CD4-positive, alpha-beta T cell (primary cell): ENCODE data around the gene IGFBP7. TPM values are rescaled to one million over a fixed set of nuclear protein-coding genes. Genes with fewer than 3 reads are reported as not detected.
A peak's percentile ranks its signal among the peaks of the same experiment; 100 is the strongest.
"Not testable (repeated sequence)": the region's sequence is repeated elsewhere in the genome, so short reads cannot be mapped to it uniquely, and the experiment has no call there.

Experiments used
- ATAC-seq: fragments of 200-7000 bp; cut with Tn5 transposase; one replicate; pipeline ENCODE4 v1.10.0; 2022; ENCODE audit warnings: mild to moderate bottlenecking; ENCODE audit not compliant: poor library complexity
- CTCF ChIA-PET: fragments of 350-600 bp; sonication (Branson Sonifier 250); formaldehyde crosslinking; loops from one replicate; lab custom pipeline; 2021; ENCODE audit warnings: antibody characterized with exemption, inconsistent platforms; lab: Charles Lee
- POLR2A ChIA-PET: fragments of 350-600 bp; sonication (Branson Sonifier 250); formaldehyde crosslinking; loops from one replicate; lab custom pipeline; 2021; ENCODE audit warnings: antibody characterized with exemption, inconsistent platforms; lab: Charles Lee
- DNase-seq, 14 experiments: peaks; one replicate each; pipeline ENCODE4 v3.0.0-alpha.2; 2013 to 2020; ENCODE audit warnings: mixed read lengths in 2 of 14
- H3K27ac ChIP-seq, 2 donors: one replicate each; pipeline versions ENCODE4 v1.5.1 to v1.7.0; 2013; ENCODE audit warnings: low read length in 2 of 2, low read depth in 1 of 2, mild to moderate bottlenecking in 1 of 2
- H3K27me3 ChIP-seq, 2 experiments: 1 replicate in 1 of 2; 2 replicates in 1 of 2; pipeline versions ENCODE4 v1.6.1 to v1.7.0; 2013; ENCODE audit warnings: low read length in 2 of 2, control low read depth in 1 of 2, mild to moderate bottlenecking in 1 of 2, moderate library complexity in 1 of 2; ENCODE audit not compliant: insufficient read depth in 2 of 2, control insufficient read depth in 1 of 2
- H3K36me3 ChIP-seq: one replicate; pipeline ENCODE4 v1.6.1; 2013; ENCODE audit warnings: low read length, control low read depth; ENCODE audit not compliant: insufficient read depth
- H3K4me1 ChIP-seq: one replicate; pipeline ENCODE4 v1.6.1; 2013; ENCODE audit warnings: low read length, control low read depth; ENCODE audit not compliant: insufficient read depth
- H3K4me3 ChIP-seq: one replicate; pipeline ENCODE4 v1.5.1; 2013; ENCODE audit warnings: mild to moderate bottlenecking, low read length, moderate library complexity
- H3K9me3 ChIP-seq, 2 experiments: 1 replicate in 1 of 2; 2 replicates in 1 of 2; pipeline versions ENCODE4 v1.6.1 to v1.7.0; 2013; ENCODE audit warnings: low read length in 2 of 2, mild to moderate bottlenecking in 2 of 2, control low read depth in 1 of 2, moderate library complexity in 1 of 2; ENCODE audit not compliant: control insufficient read depth in 1 of 2, insufficient read depth in 1 of 2
- H3K27ac Mint-ChIP-seq: one replicate; pipeline ENCODE4 v1.8.0; 2020; ENCODE audit warnings: mixed read lengths
- H3K27me3 Mint-ChIP-seq: one replicate; pipeline ENCODE4 v1.8.0; 2021; ENCODE audit warnings: mixed read lengths
- H3K36me3 Mint-ChIP-seq: one replicate; pipeline ENCODE4 v1.8.0; 2021; ENCODE audit warnings: low read depth, mixed read lengths
- H3K4me1 Mint-ChIP-seq: one replicate; pipeline ENCODE4 v1.8.0; 2021; ENCODE audit warnings: low read depth, mixed read lengths
- H3K4me3 Mint-ChIP-seq: one replicate; pipeline ENCODE4 v1.8.0; 2020; ENCODE audit warnings: mild to moderate bottlenecking, mixed read lengths
- H3K9me3 Mint-ChIP-seq: one replicate; pipeline ENCODE4 v1.8.0; 2020; ENCODE audit warnings: mixed read lengths
- intact Hi-C, 2 experiments: fragments of 100-400 bp; cut with DNase I in 1 of 2; cut with micrococcal nuclease in 1 of 2; formaldehyde crosslinking; loops; one replicate each; pipeline versions ENCODE4 v1.15.1 to v1.9.0; 2023 to 2025; cut with DNase I, micrococcal nuclease
- total RNA-seq, 174 experiments: library from RNA in 2 of 174; stranded (reverse) in 2 of 174; gene quantifications; one replicate each; pipeline ENCODE4 v1.2.3 and lab custom pipeline; 2021 to 2026
- TF ChIP-seq, protein P1 (sequence below): fragments of 200-600 bp; IDR thresholded peaks from one replicate; pipeline ENCODE4 v1.8.0; 2022; ENCODE audit warnings: antibody characterized with exemption, mild to moderate bottlenecking

The IGFBP7 gene
- total RNA-seq, 2 experiments from 2014 or later, result 0.45 TPM; not detected in 1

DNA sequence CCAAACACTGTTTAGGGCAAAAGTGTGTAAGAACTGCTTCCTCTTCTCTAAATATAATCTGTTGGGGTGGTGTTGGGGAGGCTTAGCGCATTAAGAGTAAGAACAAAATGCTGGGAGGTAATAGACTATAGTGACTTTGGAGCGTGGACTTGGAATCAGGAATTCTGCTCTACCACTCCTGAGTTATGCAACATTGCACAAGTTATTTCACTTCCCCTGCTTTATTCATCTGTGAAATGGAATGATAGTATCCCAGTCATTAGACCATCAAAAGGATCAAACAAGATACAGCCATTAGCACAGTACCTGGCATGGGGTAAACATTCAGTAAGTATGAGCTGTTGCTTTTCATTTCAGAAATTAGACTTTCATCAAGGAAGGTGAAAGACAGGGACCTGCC, 58.7 kb downstream of the IGFBP7 start:
- Histone ChIP-seq H3K9me3 (no peaks in the 10 kb centered on the region), H3K4me1 (no peaks in the 10 kb centered on the region), H3K27ac (no peak overlapping the region), H3K36me3 (no peaks in the 10 kb centered on the region), H3K27me3 (peaks cover 0 to 10% of the 10 kb centered on the region in 2 experiments), H3K4me3 (no peak overlapping the region)
- intact Hi-C loops, result no loop called here
- TF ChIP-seq, protein P1, sequence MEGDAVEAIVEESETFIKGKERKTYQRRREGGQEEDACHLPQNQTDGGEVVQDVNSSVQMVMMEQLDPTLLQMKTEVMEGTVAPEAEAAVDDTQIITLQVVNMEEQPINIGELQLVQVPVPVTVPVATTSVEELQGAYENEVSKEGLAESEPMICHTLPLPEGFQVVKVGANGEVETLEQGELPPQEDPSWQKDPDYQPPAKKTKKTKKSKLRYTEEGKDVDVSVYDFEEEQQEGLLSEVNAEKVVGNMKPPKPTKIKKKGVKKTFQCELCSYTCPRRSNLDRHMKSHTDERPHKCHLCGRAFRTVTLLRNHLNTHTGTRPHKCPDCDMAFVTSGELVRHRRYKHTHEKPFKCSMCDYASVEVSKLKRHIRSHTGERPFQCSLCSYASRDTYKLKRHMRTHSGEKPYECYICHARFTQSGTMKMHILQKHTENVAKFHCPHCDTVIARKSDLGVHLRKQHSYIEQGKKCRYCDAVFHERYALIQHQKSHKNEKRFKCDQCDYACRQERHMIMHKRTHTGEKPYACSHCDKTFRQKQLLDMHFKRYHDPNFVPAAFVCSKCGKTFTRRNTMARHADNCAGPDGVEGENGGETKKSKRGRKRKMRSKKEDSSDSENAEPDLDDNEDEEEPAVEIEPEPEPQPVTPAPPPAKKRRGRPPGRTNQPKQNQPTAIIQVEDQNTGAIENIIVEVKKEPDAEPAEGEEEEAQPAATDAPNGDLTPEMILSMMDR, result no peak
- ChIA-PET CTCF (no interaction called here), POLR2A (no interaction called here)
- H3K27ac Mint-ChIP-seq, result no peak overlapping the region
- ATAC-seq (no peak), DNase-seq (no peak)
- no peaks in the 10 kb centered on the region for H3K4me1 Mint-ChIP-seq
- H3K4me3 Mint-ChIP-seq, result no peak overlapping the region
- no peaks in the 10 kb centered on the region for H3K9me3 Mint-ChIP-seq
- H3K27me3 Mint-ChIP-seq, result peaks cover 45% of the 10 kb centered on the region
- H3K36me3 Mint-ChIP-seq, result no peaks in the 10 kb centered on the region

DNA sequence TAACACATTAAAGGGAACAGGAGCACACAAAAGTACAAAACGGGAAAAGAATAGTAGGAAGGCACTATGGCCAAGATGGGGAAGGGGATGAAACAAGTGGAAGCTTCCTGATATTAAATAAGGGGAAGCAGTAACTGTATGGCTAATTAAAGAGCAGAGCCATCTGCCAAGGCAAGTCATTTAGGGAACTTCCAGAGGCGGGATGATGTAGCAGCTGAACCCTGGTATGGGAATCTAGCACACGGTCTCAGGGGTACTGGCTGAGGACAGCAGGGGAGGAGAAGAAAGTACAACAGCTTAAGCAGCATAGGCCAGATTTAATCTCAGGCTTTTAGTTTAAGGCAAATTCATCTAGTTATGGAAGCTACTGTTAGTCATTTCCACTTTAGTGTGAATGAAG, 59.1 kb downstream of the IGFBP7 start:
- no peak overlapping the region for H3K4me3 Mint-ChIP-seq
- H3K27ac ChIP-seq, result no peak overlapping the region
- no peak overlapping the region for H3K4me3 ChIP-seq
- no peaks in the 10 kb centered on the region for H3K36me3 ChIP-seq
- no peaks in the 10 kb centered on the region for H3K4me1 ChIP-seq
- no peaks in the 10 kb centered on the region for H3K36me3 Mint-ChIP-seq
- no peaks in the 10 kb centered on the region for H3K4me1 Mint-ChIP-seq
- H3K27ac Mint-ChIP-seq, result no peak overlapping the region
- ATAC-seq, result no peak
- no peaks in the 10 kb centered on the region for H3K9me3 Mint-ChIP-seq
- H3K27me3 ChIP-seq, result peaks cover under 1 to 6% of the 10 kb centered on the region in 2 experiments
- ChIA-PET POLR2A (no interaction called here), CTCF (no interaction called here)
- intact Hi-C loops, result no loop called here
- no peaks in the 10 kb centered on the region for H3K9me3 ChIP-seq
- peak in 2 of 14 experiments; percentile 40 to 56 for DNase-seq
- TF ChIP-seq, protein P1, result no peak
- H3K27me3 Mint-ChIP-seq, result peaks cover 45% of the 10 kb centered on the region

DNA sequence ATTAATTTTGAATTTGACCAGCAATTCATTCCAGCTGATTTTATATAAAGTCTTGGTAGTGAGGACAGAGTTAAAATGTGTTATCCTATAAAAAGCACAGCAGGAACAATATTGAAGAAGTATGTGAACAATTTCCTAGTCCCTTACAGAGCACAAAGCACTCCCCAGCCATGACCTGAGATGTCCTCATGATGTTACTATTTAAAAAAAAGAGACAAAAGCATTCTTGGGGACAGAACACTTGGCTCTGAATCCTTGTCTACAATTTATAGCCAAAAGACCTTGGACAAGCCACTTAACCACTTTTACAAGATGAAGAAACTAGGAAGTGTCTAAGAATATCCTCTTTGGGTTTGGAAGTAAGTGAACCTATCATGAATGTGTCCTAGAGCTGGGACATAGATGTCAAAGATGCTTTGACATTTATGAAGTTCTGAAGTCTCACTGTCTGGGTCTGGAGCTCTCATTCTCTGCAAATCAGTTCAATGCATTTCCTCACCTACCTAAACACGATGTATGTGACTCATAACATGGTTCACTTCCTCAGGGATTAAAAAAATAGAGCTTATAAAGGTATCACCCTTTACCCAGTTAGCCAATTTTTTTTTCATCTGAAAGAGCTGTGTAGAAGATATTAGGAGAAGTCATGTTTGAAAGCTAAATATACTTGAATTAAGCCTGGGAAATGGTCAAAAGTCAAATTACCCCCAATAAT, 61.4 kb downstream of the IGFBP7 start:
- Histone ChIP-seq H3K4me1 (no peaks in the 10 kb centered on the region), H3K4me3 (no peak overlapping the region), H3K36me3 (no peaks in the 10 kb centered on the region), H3K27me3 (peaks cover 3 to 8% of the 10 kb centered on the region in 2 experiments), H3K9me3 (no peaks in the 10 kb centered on the region), H3K27ac (no peak overlapping the region)
- Mint-ChIP-seq H3K27ac (no peak overlapping the region), H3K36me3 (no peaks in the 10 kb centered on the region), H3K9me3 (no peaks in the 10 kb centered on the region), H3K4me3 (no peak overlapping the region), H3K4me1 (no peaks in the 10 kb centered on the region), H3K27me3 (peaks cover 42% of the 10 kb centered on the region)
- ATAC-seq (no peak), DNase-seq (no peak)
- POLR2A ChIA-PET, result no interaction called here
- CTCF ChIA-PET, result no interaction called here
- intact Hi-C loops, result no loop called here
- TF ChIP-seq, protein P1, result no peak

DNA sequence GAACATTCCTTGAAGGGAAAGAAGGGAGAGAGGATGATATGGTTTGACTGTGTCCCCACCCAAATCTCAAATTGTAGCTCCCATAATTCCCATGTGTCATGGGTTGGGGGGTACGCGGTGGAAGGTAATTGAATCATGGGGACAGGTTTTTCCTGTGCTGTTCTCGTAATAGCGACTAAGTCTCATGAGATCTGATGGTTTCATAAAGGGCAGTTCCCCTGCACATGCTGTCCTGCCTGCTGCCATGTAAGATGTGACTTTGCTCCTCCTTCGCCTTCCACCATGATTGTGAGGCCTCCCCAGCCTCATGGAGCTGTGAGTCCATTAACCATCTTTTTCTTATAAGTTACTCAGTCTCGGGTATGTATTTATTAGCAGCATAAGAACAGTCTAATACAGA, 63.1 kb downstream of the IGFBP7 start:
- H3K27me3 ChIP-seq, CTCF ChIA-PET, H3K4me3 ChIP-seq, ATAC-seq, H3K9me3 ChIP-seq, intact Hi-C loops, H3K4me1 Mint-ChIP-seq, H3K27ac Mint-ChIP-seq, H3K4me1 ChIP-seq, DNase-seq, H3K4me3 Mint-ChIP-seq, H3K36me3 Mint-ChIP-seq, POLR2A ChIA-PET, H3K27ac ChIP-seq, H3K9me3 Mint-ChIP-seq, H3K36me3 ChIP-seq: not testable (repeated sequence)
- H3K27me3 Mint-ChIP-seq, result peaks cover 36% of the 10 kb centered on the region
